Karpas-422 (cell line): ENCODE measurements around the gene DGKD. TPM values are rescaled to one million over a fixed set of nuclear protein-coding genes. Genes with fewer than 3 reads are reported as not detected.

Source experiments
- DNase-seq: peaks from one replicate; pipeline ENCODE4 v3.0.0-alpha.2; 2015
- H2AFZ ChIP-seq: fragments of 200-600 bp; sonication (generic); 2 replicates; pipeline ENCODE4 v1.6.1; 2014; ENCODE audit warnings: antibody characterized with exemption, low read length, mixed read lengths
- H3K27ac ChIP-seq: fragments of 200-600 bp; sonication (generic); 2 replicates; pipeline ENCODE4 v1.5.1; 2014; ENCODE audit warnings: mild to moderate bottlenecking, low read length, moderate library complexity
- H3K27me3 ChIP-seq: fragments of 200-600 bp; sonication (generic); 2 replicates; pipeline ENCODE4 v1.6.1; 2014; ENCODE audit warnings: low read length, mixed read lengths
- H3K36me3 ChIP-seq: fragments of 200-600 bp; sonication (generic); 2 replicates; pipeline ENCODE4 v1.6.1; 2014; ENCODE audit warnings: low read length, mixed read lengths; ENCODE audit not compliant: insufficient read depth
- H3K4me1 ChIP-seq: fragments of 200-600 bp; sonication (generic); 2 replicates; pipeline ENCODE4 v1.6.1; 2014; ENCODE audit warnings: mild to moderate bottlenecking, low read length, mixed read lengths
- H3K4me2 ChIP-seq: fragments of 200-600 bp; sonication (generic); 2 replicates; pipeline ENCODE4 v1.6.1; 2014; ENCODE audit warnings: low read length, low read depth, mild to moderate bottlenecking; ENCODE audit not compliant: poor library complexity, severe bottlenecking
- H3K4me3 ChIP-seq: fragments of 200-600 bp; sonication (generic); 2 replicates; pipeline ENCODE4 v1.5.1; 2014; ENCODE audit warnings: mild to moderate bottlenecking, antibody characterized with exemption, low read length, mixed read lengths
- H3K79me2 ChIP-seq: fragments of 200-600 bp; sonication (generic); 2 replicates; pipeline ENCODE4 v1.6.1; 2014; ENCODE audit warnings: mild to moderate bottlenecking, low read length, mixed read lengths
- H3K9ac ChIP-seq: fragments of 200-600 bp; sonication (generic); 2 replicates; pipeline ENCODE4 v1.6.0; 2014; ENCODE audit warnings: low read length
- H3K9me2 ChIP-seq: fragments of 200-600 bp; sonication (generic), shearing (Covaris generic); replicated peaks from 2 replicates; pipeline ENCODE4 v1.6.0; 2014; ENCODE audit warnings: mild to moderate bottlenecking, low read length, moderate library complexity; ENCODE audit not compliant: insufficient read depth
- H3K9me3 ChIP-seq: fragments of 300-700, 200-600 bp; sonication (generic); 2 replicates; pipeline ENCODE4 v1.6.1; 2014; ENCODE audit warnings: low read length, mixed read lengths
- H4K20me1 ChIP-seq: fragments of 200-600 bp; sonication (generic); 2 replicates; pipeline ENCODE4 v1.6.1; 2014; ENCODE audit warnings: mild to moderate bottlenecking, antibody characterized with exemption, low read length, low read depth; ENCODE audit not compliant: insufficient read depth
- total RNA-seq: library from RNA; depleted of rRNA; stranded (reverse); fragments of >200 nt; shearing (Covaris generic); gene quantifications from 2 replicates; pipeline ENCODE4 v1.2.3, GENCODE V29; 2014; ENCODE audit warnings: low replicate concordance

Gene DGKD
- total RNA-seq, 1 experiment from 2014 or later, result 10.2 TPM

DNA sequence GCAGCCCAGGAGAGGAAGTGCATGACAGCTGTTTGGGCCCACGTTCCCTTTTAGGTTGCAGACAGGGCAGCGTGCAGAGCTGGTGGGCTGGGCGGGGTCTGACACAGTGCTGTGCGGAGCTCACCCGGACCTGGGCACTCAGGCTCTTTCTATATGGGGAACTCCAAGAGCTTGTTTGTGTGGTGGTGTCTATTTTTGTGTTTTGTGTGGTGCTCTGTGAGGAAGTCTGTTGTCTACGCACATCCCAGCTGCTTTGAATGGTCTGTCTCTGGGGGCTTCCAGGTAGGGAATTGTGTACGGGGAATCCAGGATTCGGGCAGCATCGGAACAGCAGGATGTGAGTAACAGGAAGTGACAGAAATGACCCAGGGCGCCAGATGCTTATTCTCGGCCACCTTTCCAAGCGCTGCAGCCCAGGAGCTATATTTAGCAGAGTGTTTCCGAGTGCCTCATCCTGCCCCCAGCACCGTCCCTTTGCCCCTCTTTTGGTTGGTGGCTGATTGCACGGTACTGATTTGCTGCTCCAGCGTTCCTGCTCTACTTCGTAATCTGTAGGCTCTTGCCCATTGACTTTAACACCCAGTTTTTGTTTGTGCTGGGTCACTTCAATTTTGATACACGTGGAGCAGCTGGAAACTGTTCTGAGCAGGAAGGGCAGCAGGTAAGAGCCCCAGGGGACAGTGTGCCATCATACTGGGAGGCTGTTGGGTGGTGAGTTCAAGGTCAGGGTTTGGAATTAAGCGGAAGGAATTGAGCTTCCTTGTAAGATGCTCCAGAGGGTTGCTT is 64.7 kb downstream of the DGKD start:
- peaks cover 28% of the 10 kb centered on the region for H3K4me1 ChIP-seq
- H4K20me1 ChIP-seq, result peaks cover 15% of the 10 kb centered on the region
- H3K27ac ChIP-seq, result no peak overlapping the region
- H3K27me3 ChIP-seq, result no peaks in the 10 kb centered on the region
- H2AFZ ChIP-seq, result no peak overlapping the region
- no peaks in the 10 kb centered on the region for H3K36me3 ChIP-seq
- no peaks in the 10 kb centered on the region for H3K79me2 ChIP-seq
- peak; percentile 51 for DNase-seq
- H3K9me3 ChIP-seq, result no peaks in the 10 kb centered on the region
- no peaks in the 10 kb centered on the region for H3K9me2 ChIP-seq
- 0 out of 2 replicates have a peak overlapping the region, but pooled peaks have one; percentile 21 for H3K4me3 ChIP-seq
- H3K4me2 ChIP-seq, result peak overlapping the region; percentile 44
- no peak overlapping the region for H3K9ac ChIP-seq

DNA sequence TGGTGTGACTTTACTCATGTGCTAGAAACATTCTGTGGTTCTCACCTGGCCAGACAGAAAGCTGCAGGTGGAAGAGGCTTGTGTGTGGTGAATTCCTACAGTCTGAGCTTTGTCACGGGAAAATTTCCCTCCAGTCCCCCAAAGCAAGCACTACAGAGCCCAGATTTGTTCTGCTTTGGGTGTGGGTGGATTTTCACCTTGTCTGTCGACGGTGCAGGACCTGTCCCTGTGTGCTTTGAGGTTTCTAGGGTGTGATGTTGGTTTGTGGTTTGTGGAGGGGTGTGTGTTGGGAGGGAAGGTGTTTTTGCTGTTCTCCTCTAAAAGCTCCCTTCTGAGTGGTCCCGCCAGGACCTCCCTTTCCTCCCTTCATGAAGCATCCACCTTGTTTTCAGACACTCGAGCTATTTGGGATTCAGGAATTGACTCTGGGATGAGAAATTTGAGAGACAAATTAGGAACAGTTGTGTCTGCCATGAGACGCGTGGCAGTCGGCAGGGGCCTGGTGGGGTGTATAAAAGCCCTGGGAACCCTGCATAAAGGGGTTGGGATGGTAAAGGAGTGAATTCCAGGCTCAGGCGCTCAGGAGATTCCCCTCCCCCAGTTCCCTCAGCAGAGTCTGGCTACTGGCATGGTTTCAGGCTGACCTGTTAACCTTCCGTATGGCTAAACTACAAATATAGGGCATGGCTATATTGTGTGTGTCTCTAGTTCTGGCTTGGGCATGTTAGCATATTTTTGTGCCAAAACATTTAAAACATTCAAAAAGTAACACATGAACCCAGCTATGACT is 65.5 kb downstream of the DGKD start:
- Histone ChIP-seq H3K9me3 (no peaks in the 10 kb centered on the region), H3K27me3 (no peaks in the 10 kb centered on the region), H2AFZ (no peak overlapping the region), H3K9me2 (no peaks in the 10 kb centered on the region), H3K9ac (no peak overlapping the region), H4K20me1 (peaks cover 23% of the 10 kb centered on the region), H3K27ac (no peak overlapping the region), H3K4me1 (peaks cover 28% of the 10 kb centered on the region), H3K4me2 (no peak overlapping the region), H3K4me3 (no peak overlapping the region), H3K36me3 (no peaks in the 10 kb centered on the region), H3K79me2 (no peaks in the 10 kb centered on the region)
- no peak for DNase-seq

DNA sequence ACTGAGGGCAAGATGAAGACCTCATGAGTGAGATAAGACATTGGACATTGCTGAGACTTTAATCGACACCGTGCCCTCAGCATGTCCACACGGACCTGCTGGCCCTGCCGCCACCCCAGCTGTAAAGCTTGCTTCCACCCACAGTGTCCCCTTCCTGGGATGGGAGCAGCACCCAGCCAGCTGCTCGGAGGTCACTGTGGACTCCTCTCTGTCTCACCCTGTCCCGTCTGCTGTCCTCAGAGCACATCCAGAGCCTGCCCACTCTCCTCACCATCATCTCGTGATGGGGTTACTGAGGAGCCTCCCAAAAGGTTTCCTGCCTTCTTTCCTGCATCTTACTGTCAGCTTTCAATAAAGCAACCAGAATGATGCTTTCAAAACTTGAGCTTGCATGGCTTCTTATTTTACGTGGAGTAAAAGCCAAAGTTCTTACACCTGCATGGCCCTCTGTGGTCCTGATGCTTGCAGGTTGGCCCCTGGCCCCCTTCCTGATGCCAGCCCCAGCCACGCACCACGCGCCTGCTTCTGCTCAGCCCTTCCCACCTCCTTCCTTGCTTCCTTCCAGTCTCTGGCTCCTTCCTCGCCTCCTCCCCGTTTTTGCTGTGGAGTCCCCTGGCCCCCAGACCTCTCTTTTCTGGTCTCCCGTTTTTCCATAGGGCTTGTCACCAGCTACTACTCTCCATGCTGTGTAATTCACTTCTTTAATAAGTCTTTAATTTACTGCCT is 67.0 kb downstream of the DGKD start:
- Histone ChIP-seq H3K4me2 (no peak overlapping the region), H4K20me1 (peaks cover 23% of the 10 kb centered on the region), H3K79me2 (no peaks in the 10 kb centered on the region), H3K4me3 (no peak overlapping the region), H3K9me2 (no peaks in the 10 kb centered on the region), H3K9ac (no peak overlapping the region), H2AFZ (no peak overlapping the region), H3K9me3 (no peaks in the 10 kb centered on the region), H3K27me3 (no peaks in the 10 kb centered on the region), H3K4me1 (peaks cover 28% of the 10 kb centered on the region), H3K27ac (no peak overlapping the region), H3K36me3 (no peaks in the 10 kb centered on the region)
- no peak for DNase-seq

DNA sequence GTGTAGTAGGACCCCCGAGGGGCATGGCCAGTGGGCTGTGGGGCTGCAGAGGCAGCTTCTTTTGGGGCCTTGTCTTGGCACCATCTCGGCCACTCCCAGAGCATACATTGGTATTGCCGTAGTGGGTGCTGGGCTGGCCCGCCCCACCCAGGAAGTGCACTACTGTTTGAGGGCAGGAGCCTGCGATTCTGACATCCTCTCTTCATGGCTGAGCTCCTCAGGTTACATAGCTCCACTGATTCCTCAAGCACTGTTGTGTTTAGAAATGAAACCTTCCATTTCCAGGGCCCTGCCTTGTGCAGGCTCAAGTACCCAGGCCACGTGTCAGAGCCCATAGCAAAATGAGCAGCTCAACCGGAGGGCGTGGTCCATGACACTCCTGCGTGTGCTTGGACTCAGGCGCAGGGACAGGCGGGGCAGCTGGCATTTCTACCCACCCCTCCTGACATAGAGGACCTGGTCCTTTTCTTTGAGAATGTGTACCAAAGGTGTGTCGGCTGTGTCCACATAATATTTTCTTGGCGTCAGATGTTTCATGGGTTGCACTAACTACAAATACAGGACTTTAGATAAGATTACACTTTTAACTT is 67.9 kb downstream of the DGKD start:
- Histone ChIP-seq H4K20me1 (peaks cover 23% of the 10 kb centered on the region), H3K27ac (no peak overlapping the region), H3K27me3 (no peaks in the 10 kb centered on the region), H3K4me2 (no peak overlapping the region), H3K9me3 (no peaks in the 10 kb centered on the region), H3K4me3 (no peak overlapping the region), H3K4me1 (peaks cover 28% of the 10 kb centered on the region), H3K79me2 (no peaks in the 10 kb centered on the region), H3K9ac (no peak overlapping the region), H2AFZ (no peak overlapping the region), H3K9me2 (no peaks in the 10 kb centered on the region), H3K36me3 (no peaks in the 10 kb centered on the region)
- no peak for DNase-seq

DNA sequence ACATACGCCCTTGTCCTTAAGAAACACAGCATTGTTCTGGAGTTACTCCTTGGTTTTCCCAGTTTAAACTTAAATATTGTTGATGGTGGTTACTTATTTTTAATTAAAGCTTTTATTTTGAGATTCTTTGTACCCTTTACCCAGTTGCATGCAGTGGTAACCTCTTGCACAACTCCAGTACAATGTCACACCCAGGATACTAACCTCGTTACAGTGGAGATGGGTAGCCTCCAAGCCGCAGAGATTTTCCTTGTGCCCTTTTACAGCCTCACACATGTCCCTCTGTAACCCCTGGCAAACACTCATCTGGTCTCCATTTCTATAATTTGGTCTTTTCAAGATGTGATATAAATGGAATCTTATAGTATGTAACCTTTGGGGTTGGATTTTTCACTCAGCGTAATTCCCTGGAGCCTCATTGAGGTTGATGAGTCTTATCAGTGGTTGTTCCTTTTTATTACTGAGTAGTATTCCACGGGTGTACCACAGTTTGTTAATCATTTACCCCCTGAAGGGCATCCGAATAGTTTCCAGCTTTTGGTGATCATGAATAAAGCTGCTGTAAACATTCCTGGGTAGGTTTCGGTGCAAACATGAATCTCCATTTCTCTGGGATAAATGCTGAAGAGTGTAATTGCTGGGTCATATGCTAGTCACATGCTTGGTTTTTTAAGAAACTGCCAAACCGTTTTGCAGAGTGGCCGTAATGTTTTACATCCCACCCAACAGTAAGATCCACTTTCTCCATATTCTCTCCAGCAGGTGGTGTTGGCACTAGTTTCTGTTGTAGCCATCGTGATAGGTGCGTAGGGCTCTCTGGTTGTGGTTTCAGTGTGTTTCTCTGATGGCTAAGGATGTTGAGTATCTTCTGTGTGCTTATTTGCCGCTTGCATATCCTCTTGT is 68.6 kb downstream of the DGKD start:
- Histone ChIP-seq H3K4me3 (no peak overlapping the region), H3K27ac (no peak overlapping the region)

DNA sequence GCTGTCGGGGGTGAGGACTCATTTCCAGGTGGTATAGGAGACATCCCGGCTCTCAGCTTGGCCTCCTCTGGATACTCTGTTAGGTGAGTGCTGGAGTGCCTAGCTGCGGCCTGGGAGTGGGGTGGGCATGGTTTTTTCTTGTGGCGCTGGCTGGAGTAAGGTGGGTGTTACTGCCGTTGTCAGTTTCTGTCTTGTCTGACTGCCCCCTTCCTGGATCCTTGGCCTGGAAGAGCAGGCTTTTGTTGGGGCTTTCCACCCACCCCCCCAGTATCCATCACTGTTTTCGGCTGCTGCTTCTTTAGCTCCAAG is 69.2 kb downstream of the DGKD start:
- no peak for DNase-seq
- Histone ChIP-seq H3K4me3 (no peak overlapping the region), H3K27me3 (no peaks in the 10 kb centered on the region), H3K9me3 (no peaks in the 10 kb centered on the region), H3K4me2 (no peak overlapping the region), H3K4me1 (peaks cover 15% of the 10 kb centered on the region), H4K20me1 (peaks cover 23% of the 10 kb centered on the region), H3K27ac (no peak overlapping the region), H2AFZ (no peak overlapping the region), H3K9me2 (no peaks in the 10 kb centered on the region), H3K36me3 (no peaks in the 10 kb centered on the region), H3K9ac (no peak overlapping the region), H3K79me2 (no peaks in the 10 kb centered on the region)

More for the DNA sequence above, 68.6 kb downstream of the DGKD start:
- Histone ChIP-seq H3K27me3 (no peaks in the 10 kb centered on the region), H3K9me3 (no peaks in the 10 kb centered on the region), H3K9ac (no peak overlapping the region), H3K79me2 (no peaks in the 10 kb centered on the region), H3K36me3 (no peaks in the 10 kb centered on the region), H3K9me2 (no peaks in the 10 kb centered on the region), H4K20me1 (peaks cover 23% of the 10 kb centered on the region), H2AFZ (no peak overlapping the region), H3K4me1 (peaks cover 21% of the 10 kb centered on the region), H3K4me2 (no peak overlapping the region)
- DNase-seq, result no peak

DNA sequence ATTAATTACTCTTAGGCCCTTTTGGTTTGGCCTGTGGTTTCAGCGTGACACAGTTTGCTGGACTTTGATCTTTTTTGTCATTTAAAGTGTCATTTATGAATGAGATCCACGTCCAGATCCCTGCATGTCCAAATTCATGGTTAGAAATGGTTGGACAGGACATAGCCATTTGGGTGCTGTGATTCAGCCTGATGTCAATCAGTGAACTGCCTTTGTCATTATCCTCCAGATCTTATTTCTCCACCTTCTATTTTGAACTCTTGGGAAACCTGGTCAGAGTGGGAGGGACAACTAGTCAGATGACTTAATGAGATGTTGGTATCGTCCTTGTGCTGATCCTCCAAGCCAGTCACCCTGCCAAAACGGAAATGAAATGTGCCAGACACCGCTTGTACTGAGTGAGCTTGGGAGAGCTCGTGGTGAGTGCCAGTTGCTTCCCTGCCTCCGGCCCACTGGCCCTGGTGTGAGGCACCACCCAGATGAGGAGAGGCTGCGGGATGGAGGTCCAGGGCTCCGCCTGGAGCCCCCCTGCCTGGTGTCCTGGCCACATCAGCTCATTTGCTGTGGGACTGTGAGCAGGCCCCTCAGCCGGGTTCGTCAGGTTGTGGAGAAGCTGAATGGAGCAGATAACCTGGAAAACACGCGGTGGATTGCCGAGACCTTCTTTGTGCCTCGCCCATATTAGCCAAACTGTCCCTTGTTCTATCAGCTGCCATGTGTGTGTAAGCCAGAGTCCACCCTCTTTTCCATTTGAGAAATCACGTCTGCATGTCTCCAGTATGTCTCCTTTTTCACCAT is 70.1 kb downstream of the DGKD start:
- no peaks in the 10 kb centered on the region for H3K79me2 ChIP-seq
- no peak overlapping the region for H3K4me3 ChIP-seq
- no peaks in the 10 kb centered on the region for H3K9me3 ChIP-seq
- H3K9ac ChIP-seq, result no peak overlapping the region
- H2AFZ ChIP-seq, result no peak overlapping the region
- H3K9me2 ChIP-seq, result no peaks in the 10 kb centered on the region
- H3K4me1 ChIP-seq, result peaks cover 7% of the 10 kb centered on the region
- H3K27me3 ChIP-seq, result no peaks in the 10 kb centered on the region
- H3K27ac ChIP-seq, result no peak overlapping the region
- peaks cover 19% of the 10 kb centered on the region for H4K20me1 ChIP-seq
- H3K36me3 ChIP-seq, result no peaks in the 10 kb centered on the region
- DNase-seq, result no peak
- H3K4me2 ChIP-seq, result no peak overlapping the region
